Measurements from ENCODE around the gene GNGT1. TPM values are rescaled to one million over a fixed set of nuclear protein-coding genes. Genes with fewer than 3 reads are reported as not detected.
"Not testable (repeated sequence)": the region's sequence is repeated elsewhere in the genome, so short reads cannot be mapped to it uniquely, and the experiment has no call there.

Gene GNGT1
- total RNA-seq, 2 experiments from 2014 or later: not detected

GRCh38 chr7:93915206-93915842 is 9.0 kb downstream of the GNGT1 start:
- ATAC-seq (ENCODE audit: low read depth); H3K4me1 Mint-ChIP-seq; H3K36me3 Mint-ChIP-seq; H3K9me3 Mint-ChIP-seq; DNase-seq; POLR2A ChIA-PET; H3K27ac Mint-ChIP-seq; H3K4me3 Mint-ChIP-seq: not testable (repeated sequence)
- H3K27me3 Mint-ChIP-seq: peaks cover 23% of the 10 kb centered on the region

- H3K36me3 Mint-ChIP-seq; ATAC-seq (ENCODE audit: low read depth); POLR2A ChIA-PET; H3K27ac Mint-ChIP-seq; H3K4me1 Mint-ChIP-seq; H3K9me3 Mint-ChIP-seq; DNase-seq; H3K4me3 Mint-ChIP-seq: not testable (repeated sequence)
- peaks cover 26% of the 10 kb centered on the region for H3K27me3 Mint-ChIP-seq
These were observed 9.5 kb downstream of the GNGT1 start for GRCh38 chr7:93915888-93916287.

GRCh38 chr7:93916315-93916714 is 9.9 kb downstream of the GNGT1 start:
- POLR2A ChIA-PET; H3K36me3 Mint-ChIP-seq; DNase-seq; H3K27ac Mint-ChIP-seq; H3K4me1 Mint-ChIP-seq; ATAC-seq (ENCODE audit: low read depth); H3K9me3 Mint-ChIP-seq; H3K4me3 Mint-ChIP-seq: not testable (repeated sequence)
- peaks cover 28% of the 10 kb centered on the region for H3K27me3 Mint-ChIP-seq

GRCh38 chr7:93920496-93921182 is 14.3 kb downstream of the GNGT1 start:
- no peaks in the 10 kb centered on the region for H3K36me3 Mint-ChIP-seq
- DNase-seq: no peak
- peaks cover 1% of the 10 kb centered on the region for H3K4me1 Mint-ChIP-seq
- POLR2A ChIA-PET: no interaction called here
- H3K27me3 Mint-ChIP-seq: peaks cover 44% of the 10 kb centered on the region
- no peaks in the 10 kb centered on the region for H3K9me3 Mint-ChIP-seq
- ATAC-seq (ENCODE audit: low read depth): no peak
- no peak overlapping the region for H3K4me3 Mint-ChIP-seq
- no peak overlapping the region for H3K27ac Mint-ChIP-seq

GRCh38 chr7:93921186-93921585 is 14.8 kb downstream of the GNGT1 start:
- Mint-ChIP-seq H3K4me3 (peak overlapping the region; percentile 77), H3K9me3 (no peaks in the 10 kb centered on the region), H3K27me3 (peaks cover 44% of the 10 kb centered on the region), H3K36me3 (no peaks in the 10 kb centered on the region), H3K4me1 (peaks cover 1% of the 10 kb centered on the region), H3K27ac (no peak overlapping the region)
- POLR2A ChIA-PET: no interaction called here
- DNase-seq (no peak), ATAC-seq (ENCODE audit: low read depth) (no peak)

GRCh38 chr7:93921607-93922566 is 15.5 kb downstream of the GNGT1 start, which contains the start of gene GNG11:
GNG11 (plus strand) TSS chr7:93921735; CDS start chr7:93922138, 403 bp downstream.
- Mint-ChIP-seq H3K27me3 (peaks cover 41% of the 10 kb centered on the region), H3K36me3 (no peaks in the 10 kb centered on the region), H3K9me3 (no peaks in the 10 kb centered on the region), H3K27ac (no peak within 1 kb of the TSS), H3K4me3 (peak within 1 kb of the TSS; percentile 77), H3K4me1 (peaks cover 1% of the 10 kb centered on the region)
- POLR2A ChIA-PET: no interaction called here
- DNase-seq (peak; percentile 63), ATAC-seq (ENCODE audit: low read depth) (peak; percentile 89)

GRCh38 chr7:93923296-93923695 is 16.9 kb downstream of the GNGT1 start:
- H3K4me1 Mint-ChIP-seq: peaks cover 1% of the 10 kb centered on the region
- no peaks in the 10 kb centered on the region for H3K36me3 Mint-ChIP-seq
- H3K27ac Mint-ChIP-seq: no peak overlapping the region
- POLR2A ChIA-PET: no interaction called here
- H3K4me3 Mint-ChIP-seq: no peak overlapping the region
- H3K9me3 Mint-ChIP-seq: no peaks in the 10 kb centered on the region
- no peak for DNase-seq
- peaks cover 32% of the 10 kb centered on the region for H3K27me3 Mint-ChIP-seq
- no peak for ATAC-seq (ENCODE audit: low read depth)

- no peak for ATAC-seq (ENCODE audit: low read depth)
These were observed 17.6 kb downstream of the GNGT1 start for GRCh38 chr7:93923942-93924341.

GRCh38 chr7:93926800-93927199 is 20.4 kb downstream of the GNGT1 start:
- Mint-ChIP-seq H3K27me3 (peaks cover 25% of the 10 kb centered on the region), H3K27ac (no peak overlapping the region), H3K9me3 (no peaks in the 10 kb centered on the region), H3K4me1 (peaks cover 1% of the 10 kb centered on the region), H3K4me3 (no peak overlapping the region), H3K36me3 (no peaks in the 10 kb centered on the region)
- POLR2A ChIA-PET: no interaction called here
- DNase-seq (no peak), ATAC-seq (ENCODE audit: low read depth) (no peak)

More at GRCh38 chr7:93923942-93924341, 17.6 kb downstream of the GNGT1 start:
- Mint-ChIP-seq H3K9me3 (no peaks in the 10 kb centered on the region), H3K27ac (no peak overlapping the region), H3K4me3 (no peak overlapping the region), H3K4me1 (peaks cover 1% of the 10 kb centered on the region), H3K36me3 (no peaks in the 10 kb centered on the region), H3K27me3 (peaks cover 32% of the 10 kb centered on the region)
- DNase-seq: no peak
- POLR2A ChIA-PET: no interaction called here

- no peaks in the 10 kb centered on the region for H3K9me3 Mint-ChIP-seq
- no peak overlapping the region for H3K27ac Mint-ChIP-seq
- POLR2A ChIA-PET: no interaction called here
- H3K27me3 Mint-ChIP-seq: peaks cover 22% of the 10 kb centered on the region
- no peaks in the 10 kb centered on the region for H3K36me3 Mint-ChIP-seq
- ATAC-seq (ENCODE audit: low read depth) (no peak), DNase-seq (no peak)
- no peak overlapping the region for H3K4me3 Mint-ChIP-seq
- no peaks in the 10 kb centered on the region for H3K4me1 Mint-ChIP-seq
These were observed 21.2 kb downstream of the GNGT1 start for GRCh38 chr7:93927585-93927984.

- H3K27me3 Mint-ChIP-seq: peaks cover 7% of the 10 kb centered on the region
- no peak overlapping the region for H3K4me3 Mint-ChIP-seq
- H3K4me1 Mint-ChIP-seq: no peaks in the 10 kb centered on the region
- no peak overlapping the region for H3K27ac Mint-ChIP-seq
- DNase-seq (no peak), ATAC-seq (ENCODE audit: low read depth) (no peak)
- H3K36me3 Mint-ChIP-seq: no peaks in the 10 kb centered on the region
- no peaks in the 10 kb centered on the region for H3K9me3 Mint-ChIP-seq
- POLR2A ChIA-PET: no interaction called here
These were observed 25.3 kb downstream of the GNGT1 start for GRCh38 chr7:93931655-93932054.

- DNase-seq: no peak
- H3K4me3 Mint-ChIP-seq: no peak overlapping the region
- H3K36me3 Mint-ChIP-seq: no peaks in the 10 kb centered on the region
These were observed 26.8 kb downstream of the GNGT1 start for GRCh38 chr7:93933156-93933555.

GRCh38 chr7:93935102-93935501 is 28.7 kb downstream of the GNGT1 start:
- ATAC-seq (ENCODE audit: low read depth) (no peak), DNase-seq (no peak)
- Mint-ChIP-seq H3K9me3 (no peaks in the 10 kb centered on the region), H3K4me3 (no peak overlapping the region), H3K4me1 (no peaks in the 10 kb centered on the region), H3K36me3 (no peaks in the 10 kb centered on the region), H3K27ac (no peak overlapping the region), H3K27me3 (peaks cover 16% of the 10 kb centered on the region)
- POLR2A ChIA-PET: no interaction called here

More at GRCh38 chr7:93933156-93933555, 26.8 kb downstream of the GNGT1 start:
- Mint-ChIP-seq H3K9me3 (no peaks in the 10 kb centered on the region), H3K4me1 (no peaks in the 10 kb centered on the region), H3K27me3 (peaks cover 13% of the 10 kb centered on the region), H3K27ac (no peak overlapping the region)
- no peak for ATAC-seq (ENCODE audit: low read depth)
- POLR2A ChIA-PET: no interaction called here
